SK-N-SH treated with all-trans-retinoic acid at 6 μM for 48 hours (cell line): ENCODE data around the gene DPAGT1.

Experiments used
- ARNTL ChIP-seq: fragments of 450-650 bp; formaldehyde crosslinking; IDR thresholded peaks from 2 replicates; pipeline ENCODE4 v1.5.0; 2020; ENCODE audit warnings: low read depth, mild to moderate bottlenecking, moderate library complexity, borderline replicate concordance
- CREB5 ChIP-seq: fragments of 250-450 bp; sonication (Bioruptor Pico); IDR thresholded peaks from 2 replicates; pipeline ENCODE4 v1.5.1; 2020; ENCODE audit warnings: low read depth, mild to moderate bottlenecking, moderate library complexity
- GLIS3 ChIP-seq: fragments of 250-450 bp; sonication (Bioruptor Pico); IDR thresholded peaks from 2 replicates; pipeline ENCODE4 v1.5.0; 2020; ENCODE audit warnings: mild to moderate bottlenecking, moderate library complexity
- ZC3H10 ChIP-seq: fragments of 250-450 bp; sonication (Bioruptor Pico); IDR thresholded peaks from 2 replicates; pipeline ENCODE4 v1.5.1; 2021; ENCODE audit warnings: mild to moderate bottlenecking, moderate library complexity
- ZNF8 ChIP-seq: fragments of 450-650 bp; formaldehyde crosslinking; IDR thresholded peaks from 2 replicates; pipeline ENCODE4 v1.5.0; 2020; ENCODE audit warnings: mild to moderate bottlenecking, moderate library complexity

- TF ChIP-seq CREB5 (CRISPR knock-in tag) (no peak), ARNTL (CRISPR knock-in tag) (no peak), ZNF8 (no peak), ZC3H10 (no peak), GLIS3 (no peak)
Measured at GRCh38 chr11:119100994-119101758, 477 bp downstream of the DPAGT1 start.
